Natural killer cell (primary cell): ENCODE data around the gene UBR2. TPM values are rescaled to one million over a fixed set of nuclear protein-coding genes. Genes with fewer than 3 reads are reported as not detected.

Experiments
- ATAC-seq, 3 donors: fragments of 150-1000 bp in 2 of 3; fragments of 200-7000 bp in 1 of 3; cut with Tn5 transposase; 1 replicate in 1 of 3; 2 replicates in 2 of 3; pipeline ENCODE4 v1.10.0; 2021; ENCODE audit warnings: mild to moderate bottlenecking in 2 of 3, moderate library complexity in 2 of 3
- DNase-seq, 2 donors: peaks; one replicate each; pipeline versions ENCODE4 v3.0.0 to v3.0.0-alpha.2; 2013 to 2021; ENCODE audit warnings: mixed read lengths in 1 of 2
- H3K27ac ChIP-seq: one replicate; pipeline ENCODE4 v1.5.1; 2013; ENCODE audit warnings: mild to moderate bottlenecking, low read length
- H3K27me3 ChIP-seq: one replicate; pipeline ENCODE4 v1.6.1; 2013; ENCODE audit warnings: low read length; ENCODE audit not compliant: control insufficient read depth, insufficient read depth
- H3K36me3 ChIP-seq: one replicate; pipeline ENCODE4 v1.6.1; 2013; ENCODE audit warnings: low read length; ENCODE audit not compliant: control insufficient read depth, insufficient read depth
- H3K4me1 ChIP-seq: one replicate; pipeline ENCODE4 v1.6.1; 2013; ENCODE audit warnings: low read length; ENCODE audit not compliant: control insufficient read depth, insufficient read depth
- H3K4me3 ChIP-seq: one replicate; pipeline ENCODE4 v1.5.1; 2013; ENCODE audit warnings: low read length
- H3K9me3 ChIP-seq: one replicate; pipeline ENCODE4 v1.6.1; 2013; ENCODE audit warnings: low read length; ENCODE audit not compliant: control insufficient read depth, insufficient read depth
- H3K27ac Mint-ChIP-seq, 2 donors: one replicate each; pipeline ENCODE4 v1.8.0; 2022; ENCODE audit warnings: mild to moderate bottlenecking in 2 of 2, mixed read lengths in 2 of 2, moderate library complexity in 1 of 2
- H3K27me3 Mint-ChIP-seq, 2 donors: one replicate each; pipeline ENCODE4 v1.8.0; 2022; ENCODE audit warnings: low read depth in 2 of 2, mixed read lengths in 2 of 2
- H3K36me3 Mint-ChIP-seq: one replicate; pipeline ENCODE4 v1.8.0; 2022; ENCODE audit warnings: mixed read lengths
- H3K4me1 Mint-ChIP-seq, 2 donors: one replicate each; pipeline ENCODE4 v1.8.0; 2022; ENCODE audit warnings: mixed read lengths in 2 of 2
- H3K4me3 Mint-ChIP-seq: one replicate; pipeline ENCODE4 v1.8.0; 2022; ENCODE audit warnings: mild to moderate bottlenecking, moderate library complexity, mixed read lengths
- H3K9me3 Mint-ChIP-seq, 2 donors: one replicate each; pipeline ENCODE4 v1.8.0; 2022; ENCODE audit warnings: mixed read lengths in 2 of 2
- CTCF ChIP-seq: fragments of 200-600 bp; IDR thresholded peaks from one replicate; pipeline ENCODE4 v1.8.0; 2022; ENCODE audit warnings: antibody characterized with exemption
- WGBS: methylation state at CpG from one replicate; pipeline ENCODE4 v1.1.7; 2013; ENCODE audit warnings: missing lambda C conversion rate; ENCODE audit not compliant: insufficient coverage; 5-methylcytosine and 5-hydroxymethylcytosine counted together
- intact Hi-C: fragments of 100-400 bp; cut with micrococcal nuclease; formaldehyde crosslinking; loops from one replicate; pipeline ENCODE4 v1.14.2; 2022
- total RNA-seq, 4 donors: library from RNA; stranded (reverse); fragments of 120-200 nt in 1 of 4; gene quantifications; one replicate each; pipeline versions ENCODE4 v1.2.3 to v1.2.4, GENCODE V29; 2013 to 2022

UBR2 gene
- total RNA-seq, 3 donors from 2014 or later (not counting 1 experiment from before 2014, with no cell fraction given): 44.9 to 57.3 (median 53.2) TPM

GRCh38 chr6:42674780-42675179 lies 111.0 kb downstream of the UBR2 start:
- no peaks in the 10 kb centered on the region for H3K9me3 Mint-ChIP-seq
- no peak for TF ChIP-seq CTCF
- H3K9me3 ChIP-seq: no peaks in the 10 kb centered on the region
- peaks cover 40% of the 10 kb centered on the region for H3K36me3 Mint-ChIP-seq
- no peaks in the 10 kb centered on the region for H3K4me1 Mint-ChIP-seq
- no peak overlapping the region for H3K4me3 ChIP-seq
- H3K4me3 Mint-ChIP-seq: no peak overlapping the region
- 94% methylated on average over 3 of the region's 3 CpGs for WGBS
- DNase-seq (no peak), ATAC-seq (no peak)
- H3K27me3 ChIP-seq: no peaks in the 10 kb centered on the region
- no peak overlapping the region for H3K27ac Mint-ChIP-seq
- H3K27me3 Mint-ChIP-seq: no peaks in the 10 kb centered on the region
- peaks cover 88% of the 10 kb centered on the region for H3K36me3 ChIP-seq
- H3K4me1 ChIP-seq: no peaks in the 10 kb centered on the region
- intact Hi-C loops: no loop called here
- no peak overlapping the region for H3K27ac ChIP-seq

GRCh38 chr6:42679358-42679757 lies 115.5 kb downstream of the UBR2 start:
- DNase-seq: no peak
- H3K4me3 ChIP-seq: no peak overlapping the region
- peaks cover 85% of the 10 kb centered on the region for H3K36me3 ChIP-seq
- peaks cover 23% of the 10 kb centered on the region for H3K36me3 Mint-ChIP-seq
- no peaks in the 10 kb centered on the region for H3K4me1 ChIP-seq
- no peaks in the 10 kb centered on the region for H3K9me3 ChIP-seq
- no peak overlapping the region for H3K27ac ChIP-seq
- H3K27ac Mint-ChIP-seq: no peak overlapping the region
- ATAC-seq: no peak
- no peaks in the 10 kb centered on the region for H3K4me1 Mint-ChIP-seq
- H3K27me3 Mint-ChIP-seq: no peaks in the 10 kb centered on the region
- 97% methylated on average over 5 of the region's 5 CpGs for WGBS
- H3K4me3 Mint-ChIP-seq: no peak overlapping the region
- no peaks in the 10 kb centered on the region for H3K27me3 ChIP-seq
- intact Hi-C loops: no loop called here
- H3K9me3 Mint-ChIP-seq: no peaks in the 10 kb centered on the region
- no peak for TF ChIP-seq CTCF

- no peak overlapping the region for H3K4me3 Mint-ChIP-seq
- no peak overlapping the region for H3K4me3 ChIP-seq
- WGBS: 95% methylated on average over 3 of the region's 3 CpGs
- DNase-seq (no peak), ATAC-seq (no peak)
- H3K36me3 Mint-ChIP-seq: peaks cover 27% of the 10 kb centered on the region
- H3K9me3 ChIP-seq: no peaks in the 10 kb centered on the region
- H3K27ac Mint-ChIP-seq: no peak overlapping the region
- no peak overlapping the region for H3K27ac ChIP-seq
- peaks cover 73% of the 10 kb centered on the region for H3K36me3 ChIP-seq
- no peaks in the 10 kb centered on the region for H3K27me3 Mint-ChIP-seq
- intact Hi-C loops: no loop called here
- no peaks in the 10 kb centered on the region for H3K9me3 Mint-ChIP-seq
- TF ChIP-seq CTCF: no peak
- peaks cover 4 to 6% of the 10 kb centered on the region in 2 donors for H3K4me1 Mint-ChIP-seq
- H3K4me1 ChIP-seq: peaks cover under 1% of the 10 kb centered on the region
- H3K27me3 ChIP-seq: no peaks in the 10 kb centered on the region
Observed at GRCh38 chr6:42688281-42688680, 124.5 kb downstream of the UBR2 start.

- Histone ChIP-seq H3K4me1 (peaks cover 9% of the 10 kb centered on the region), H3K27ac (no peak overlapping the region), H3K36me3 (peaks cover 67% of the 10 kb centered on the region), H3K9me3 (no peaks in the 10 kb centered on the region), H3K4me3 (no peak overlapping the region), H3K27me3 (no peaks in the 10 kb centered on the region)
- intact Hi-C loops: no loop called here
- WGBS: 96% methylated on average over 6 of the region's 7 CpGs
- no peaks in the 10 kb centered on the region for H3K27me3 Mint-ChIP-seq
- H3K9me3 Mint-ChIP-seq: no peaks in the 10 kb centered on the region
- peaks cover 15 to 17% of the 10 kb centered on the region in 2 donors for H3K4me1 Mint-ChIP-seq
- no peak overlapping the region for H3K4me3 Mint-ChIP-seq
- no peak for DNase-seq
- no peak for ATAC-seq
- no peak for TF ChIP-seq CTCF
- peak overlapping the region; percentile 18 to 47 for H3K27ac Mint-ChIP-seq
- peaks cover 38% of the 10 kb centered on the region for H3K36me3 Mint-ChIP-seq
Observed at GRCh38 chr6:42689371-42689770, 125.5 kb downstream of the UBR2 start.
